NCI-H524 treated with DMSO at 0.1 percent for 48 hours (cell line): Measurements from ENCODE around the gene CFAP61.
A peak's percentile ranks its signal among the peaks of the same experiment; 100 is the strongest.
"Not testable (repeated sequence)": the region's sequence is repeated elsewhere in the genome, so short reads cannot be mapped to it uniquely, and the experiment has no call there.

ENCODE experiments used
- DNase-seq: peaks from one replicate; lab custom pipeline; 2025; lab: John Stamatoyannopoulos, UW

The CFAP61 gene

GRCh38 chr20:20327746-20328145 lies 275.4 kb downstream of the CFAP61 start:
- DNase-seq: no peak

- DNase-seq: no peak
Observed at GRCh38 chr20:20329564-20329963, 277.2 kb downstream of the CFAP61 start.

- DNase-seq: no peak
Observed at GRCh38 chr20:20331156-20331555, 278.8 kb downstream of the CFAP61 start.

GRCh38 chr20:20331817-20332216 lies 279.5 kb downstream of the CFAP61 start:
- DNase-seq: no peak

- no peak for DNase-seq
Observed at GRCh38 chr20:20333866-20334265, 281.5 kb downstream of the CFAP61 start.

- no peak for DNase-seq
Observed at GRCh38 chr20:20334489-20334888, 282.2 kb downstream of the CFAP61 start.

- DNase-seq: no peak
Observed at GRCh38 chr20:20338133-20338730, 285.9 kb downstream of the CFAP61 start.

GRCh38 chr20:20340443-20340842 lies 288.1 kb downstream of the CFAP61 start:
- no peak for DNase-seq

GRCh38 chr20:20341371-20341770 lies 289.0 kb downstream of the CFAP61 start:
- DNase-seq: no peak

GRCh38 chr20:20342066-20342465 lies 289.7 kb downstream of the CFAP61 start:
- no peak for DNase-seq

- no peak for DNase-seq
Observed at GRCh38 chr20:20343932-20344331, 291.6 kb downstream of the CFAP61 start.

GRCh38 chr20:20344476-20344875 lies 292.1 kb downstream of the CFAP61 start:
- DNase-seq: no peak

- DNase-seq: no peak
Observed at GRCh38 chr20:20353576-20353975, 301.2 kb downstream of the CFAP61 start.

GRCh38 chr20:20355503-20355902 lies 303.2 kb downstream of the CFAP61 start:
- DNase-seq: not testable (repeated sequence)

- DNase-seq: no peak
Observed at GRCh38 chr20:20358801-20359200, 306.5 kb downstream of the CFAP61 start.

GRCh38 chr20:20359628-20360027 lies 307.3 kb downstream of the CFAP61 start:
- DNase-seq: no peak

GRCh38 chr20:20360464-20360863 lies 308.1 kb downstream of the CFAP61 start:
- DNase-seq: peak; percentile 46

- peak; percentile 72 for DNase-seq
Observed at GRCh38 chr20:20362774-20363433, 310.6 kb downstream of the CFAP61 start.

GRCh38 chr20:20363434-20363798 lies 311.1 kb downstream of the CFAP61 start:
- no peak for DNase-seq

GRCh38 chr20:20363799-20364592 lies 311.7 kb downstream of the CFAP61 start:
- peak; percentile 57 for DNase-seq

GRCh38 chr20:20364593-20365479 lies 312.5 kb downstream of the CFAP61 start:
- DNase-seq: no peak

GRCh38 chr20:20365480-20366161 lies 313.3 kb downstream of the CFAP61 start:
- DNase-seq: no peak
